Natural killer cell treated with Interleukin-12 subunit alpha and Interleukin-12 subunit beta and Interleukin-15 and Interleukin-18, amount 100 ng/mL, for 72 hours (primary cell): ENCODE data around the gene PPP2R2C. TPM values are rescaled to one million over a fixed set of nuclear protein-coding genes. Genes with fewer than 3 reads are reported as not detected.

ENCODE experiments used
- ATAC-seq, 2 donors: fragments of 150-1000 bp; cut with Tn5 transposase in 1 of 2; sonication (Bioruptor Pico), chemical (Tn5 transposase) in 1 of 2; 2 replicates each; pipeline ENCODE4 v1.10.0; 2021
- DNase-seq: peaks from one replicate; pipeline ENCODE4 v3.0.0; 2022; ENCODE audit warnings: low spot score
- H3K27ac Mint-ChIP-seq, 2 donors: 1 replicate in 1 of 2; 2 replicates in 1 of 2; pipeline ENCODE4 v1.8.0; 2022; ENCODE audit warnings: mixed read lengths in 2 of 2, mild to moderate bottlenecking in 1 of 2, moderate library complexity in 1 of 2
- H3K27me3 Mint-ChIP-seq, 2 donors: 1 replicate in 1 of 2; 2 replicates in 1 of 2; pipeline ENCODE4 v1.8.0; 2022; ENCODE audit warnings: mixed read lengths in 2 of 2
- H3K36me3 Mint-ChIP-seq: one replicate; pipeline ENCODE4 v1.8.0; 2022; ENCODE audit warnings: mixed read lengths
- H3K4me1 Mint-ChIP-seq, 2 donors: 1 replicate in 1 of 2; 2 replicates in 1 of 2; pipeline ENCODE4 v1.8.0; 2022; ENCODE audit warnings: low read depth in 2 of 2, mixed read lengths in 2 of 2, mild to moderate bottlenecking in 1 of 2
- H3K4me3 Mint-ChIP-seq: one replicate; pipeline ENCODE4 v1.8.0; 2022; ENCODE audit warnings: mixed read lengths
- H3K9me3 Mint-ChIP-seq: 2 replicates; pipeline ENCODE4 v1.8.0; 2022; ENCODE audit warnings: mixed read lengths
- total RNA-seq, 2 donors: library from RNA; stranded (reverse); gene quantifications; one replicate each; pipeline ENCODE4 v1.2.3, GENCODE V29; 2022

Gene PPP2R2C
- total RNA-seq, 2 donors from 2014 or later, result not detected

DNA sequence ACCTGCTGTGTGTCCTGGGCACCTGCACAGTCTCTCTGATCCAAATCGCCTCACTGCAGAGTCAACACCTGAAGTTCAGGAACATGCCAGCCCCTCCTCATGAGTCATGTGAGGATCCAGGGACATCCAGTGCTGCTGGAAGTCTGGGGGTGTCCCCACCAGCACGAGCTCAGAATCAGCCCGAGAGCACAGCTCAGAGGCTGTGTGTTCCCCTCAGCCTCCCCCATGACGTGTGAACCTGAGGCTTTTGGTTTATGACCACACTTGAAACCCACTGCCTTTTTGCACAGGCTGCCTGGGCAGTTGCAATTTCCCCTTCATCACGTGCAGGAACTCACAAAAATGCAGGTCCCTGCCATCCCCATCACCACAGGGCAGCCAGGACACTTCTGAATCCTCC is 47.1 kb downstream of the PPP2R2C start:
- H3K4me3 Mint-ChIP-seq, result no peak overlapping the region
- H3K36me3 Mint-ChIP-seq, result no peaks in the 10 kb centered on the region
- H3K27ac Mint-ChIP-seq, result no peak overlapping the region
- peak in 1 of 2 donors; percentile 65 for ATAC-seq
- DNase-seq, result no peak
- H3K27me3 Mint-ChIP-seq, result peaks cover 29 to 32% of the 10 kb centered on the region in 2 donors
- peaks cover 14 to 17% of the 10 kb centered on the region in 2 donors for H3K4me1 Mint-ChIP-seq
- no peaks in the 10 kb centered on the region for H3K9me3 Mint-ChIP-seq

DNA sequence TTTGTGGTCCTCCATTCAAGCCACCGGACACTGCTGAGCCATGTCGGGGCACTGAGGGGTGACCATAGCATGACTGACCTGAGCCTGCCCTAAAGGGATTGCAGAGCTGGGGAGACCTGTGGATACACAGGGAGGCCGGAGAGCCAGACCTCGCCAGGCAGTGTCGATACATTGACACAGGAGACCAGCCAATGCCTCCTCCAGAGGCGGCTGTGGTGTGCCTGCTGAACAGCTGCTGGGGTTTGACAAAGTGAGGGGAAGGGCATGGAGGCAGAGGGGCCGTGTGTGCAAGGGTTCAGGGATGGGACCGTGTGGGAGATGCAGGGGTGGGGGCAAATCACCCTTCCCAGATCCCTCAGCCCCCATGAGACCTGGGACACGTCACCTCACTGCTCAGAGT is 48.0 kb downstream of the PPP2R2C start:
- ATAC-seq, result no peak
- Mint-ChIP-seq H3K27ac (no peak overlapping the region), H3K9me3 (no peaks in the 10 kb centered on the region), H3K36me3 (no peaks in the 10 kb centered on the region), H3K27me3 (peaks cover 29 to 33% of the 10 kb centered on the region in 2 donors), H3K4me3 (no peak overlapping the region), H3K4me1 (peaks cover 14 to 17% of the 10 kb centered on the region in 2 donors)
- no peak for DNase-seq

DNA sequence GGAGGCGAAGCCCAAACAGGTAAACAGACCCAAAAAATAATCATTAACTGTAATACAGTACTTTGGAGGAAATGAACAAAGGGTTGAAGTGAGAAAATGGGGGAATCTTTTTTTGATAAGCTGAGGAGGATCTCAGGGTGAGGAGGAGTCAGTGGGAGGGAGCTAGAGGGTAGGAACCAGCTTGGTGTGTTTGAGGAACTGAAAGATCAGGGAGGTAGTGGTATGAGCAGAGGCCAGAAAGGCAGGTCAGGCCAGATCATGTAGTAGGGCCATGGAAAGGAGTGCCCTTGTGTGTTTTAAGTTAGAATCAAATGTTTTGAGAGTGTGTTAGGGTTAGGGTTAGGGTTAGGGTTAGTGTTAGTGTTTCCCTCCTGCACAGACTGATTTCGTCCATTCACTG is 48.8 kb downstream of the PPP2R2C start:
- no peak overlapping the region for H3K27ac Mint-ChIP-seq
- peaks cover 14 to 17% of the 10 kb centered on the region in 2 donors for H3K4me1 Mint-ChIP-seq
- DNase-seq (no peak), ATAC-seq (no peak)
- H3K27me3 Mint-ChIP-seq, result peaks cover 29 to 33% of the 10 kb centered on the region in 2 donors
- H3K4me3 Mint-ChIP-seq, result no peak overlapping the region
- no peaks in the 10 kb centered on the region for H3K36me3 Mint-ChIP-seq
- no peaks in the 10 kb centered on the region for H3K9me3 Mint-ChIP-seq

GRCh38 chr4:6422866-6423265 is 49.5 kb downstream of the PPP2R2C start:
- Mint-ChIP-seq H3K27ac (no peak overlapping the region), H3K27me3 (peaks cover 32 to 33% of the 10 kb centered on the region in 2 donors), H3K4me1 (peaks cover 14 to 17% of the 10 kb centered on the region in 2 donors), H3K9me3 (no peaks in the 10 kb centered on the region), H3K36me3 (no peaks in the 10 kb centered on the region), H3K4me3 (no peak overlapping the region)
- no peak for DNase-seq
- ATAC-seq, result no peak

DNA sequence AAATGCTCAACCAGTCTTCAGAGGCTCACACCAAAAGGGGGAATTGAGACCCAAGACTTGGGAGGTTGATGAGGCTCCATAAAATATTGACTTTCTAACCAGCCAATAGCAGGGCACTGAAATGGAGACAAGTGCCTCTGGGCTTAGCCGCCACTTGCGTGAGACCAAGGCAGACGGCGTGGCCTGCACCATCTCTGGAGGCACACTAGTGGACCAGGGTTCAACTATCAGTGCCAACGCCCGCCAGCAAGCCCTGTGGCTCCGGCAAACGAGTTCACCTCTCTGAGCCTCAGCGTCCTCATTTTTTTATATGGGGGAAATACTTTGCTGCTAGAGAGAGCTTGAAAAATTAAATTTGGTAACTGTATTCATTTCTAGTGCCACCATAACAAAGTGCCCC is 50.3 kb downstream of the PPP2R2C start:
- no peak for DNase-seq

DNA sequence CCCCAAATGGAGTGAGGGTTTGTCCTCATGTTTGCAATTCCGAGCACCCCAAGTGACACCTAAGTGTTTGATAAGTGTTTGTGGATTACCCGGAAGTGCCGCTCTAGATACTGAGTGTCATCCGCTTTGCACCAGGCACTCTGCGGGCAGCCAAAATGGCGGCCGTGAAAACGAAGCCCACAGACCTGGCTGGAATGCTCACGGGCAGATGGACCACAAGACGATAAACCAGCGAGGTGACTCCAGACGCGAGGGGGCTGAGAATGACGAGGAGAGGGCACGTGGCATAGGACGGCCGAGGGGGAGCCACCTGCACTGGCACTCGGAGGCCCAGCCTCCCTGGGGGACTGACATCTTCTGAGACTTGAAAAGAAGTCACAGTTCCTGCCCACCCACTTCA is 51.0 kb downstream of the PPP2R2C start:
- H3K36me3 Mint-ChIP-seq, result no peaks in the 10 kb centered on the region
- DNase-seq (no peak), ATAC-seq (no peak)
- H3K27ac Mint-ChIP-seq, result no peak overlapping the region
- no peaks in the 10 kb centered on the region for H3K9me3 Mint-ChIP-seq
- no peak overlapping the region for H3K4me3 Mint-ChIP-seq
- peaks cover 28 to 33% of the 10 kb centered on the region in 2 donors for H3K27me3 Mint-ChIP-seq
- peaks cover 14 to 17% of the 10 kb centered on the region in 2 donors for H3K4me1 Mint-ChIP-seq

More for the DNA sequence above, 50.3 kb downstream of the PPP2R2C start:
- H3K4me3 Mint-ChIP-seq, result no peak overlapping the region
- peaks cover 14 to 17% of the 10 kb centered on the region in 2 donors for H3K4me1 Mint-ChIP-seq
- H3K9me3 Mint-ChIP-seq, result no peaks in the 10 kb centered on the region
- peaks cover 28 to 33% of the 10 kb centered on the region in 2 donors for H3K27me3 Mint-ChIP-seq
- no peaks in the 10 kb centered on the region for H3K36me3 Mint-ChIP-seq
- no peak for ATAC-seq
- no peak overlapping the region for H3K27ac Mint-ChIP-seq

GRCh38 chr4:6420972-6421371 is 51.4 kb downstream of the PPP2R2C start:
- no peak overlapping the region for H3K4me3 Mint-ChIP-seq
- ATAC-seq (no peak), DNase-seq (no peak)
- H3K4me1 Mint-ChIP-seq, result peaks cover 14 to 16% of the 10 kb centered on the region in 2 donors
- H3K9me3 Mint-ChIP-seq, result no peaks in the 10 kb centered on the region
- H3K27me3 Mint-ChIP-seq, result peaks cover 29 to 37% of the 10 kb centered on the region in 2 donors
- H3K36me3 Mint-ChIP-seq, result no peaks in the 10 kb centered on the region
- H3K27ac Mint-ChIP-seq, result no peak overlapping the region

DNA sequence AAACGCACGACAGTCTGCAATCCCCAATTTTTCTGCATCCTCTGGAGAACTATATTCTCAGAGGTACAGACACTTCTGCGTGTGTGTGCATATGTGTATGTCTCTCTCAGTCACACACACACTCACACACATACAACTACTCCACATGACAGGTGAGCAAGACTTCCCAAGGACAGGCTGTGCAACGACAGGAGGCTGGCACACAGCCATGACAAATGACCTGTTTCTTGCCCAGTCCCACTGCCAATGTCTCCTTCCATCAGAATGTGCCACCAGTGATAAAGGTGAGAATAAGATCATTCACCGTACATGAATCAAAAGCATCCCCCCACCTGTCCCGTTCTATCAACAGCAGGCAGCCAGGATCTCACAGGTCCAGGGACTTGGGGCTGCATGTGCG is 52.4 kb downstream of the PPP2R2C start:
- H3K9me3 Mint-ChIP-seq, result no peaks in the 10 kb centered on the region
- ATAC-seq (no peak), DNase-seq (no peak)
- H3K4me3 Mint-ChIP-seq, result no peak overlapping the region
- H3K27me3 Mint-ChIP-seq, result peaks cover 25 to 41% of the 10 kb centered on the region in 2 donors
- no peaks in the 10 kb centered on the region for H3K36me3 Mint-ChIP-seq
- no peak overlapping the region for H3K27ac Mint-ChIP-seq
- peaks cover 8% of the 10 kb centered on the region in 2 donors for H3K4me1 Mint-ChIP-seq

DNA sequence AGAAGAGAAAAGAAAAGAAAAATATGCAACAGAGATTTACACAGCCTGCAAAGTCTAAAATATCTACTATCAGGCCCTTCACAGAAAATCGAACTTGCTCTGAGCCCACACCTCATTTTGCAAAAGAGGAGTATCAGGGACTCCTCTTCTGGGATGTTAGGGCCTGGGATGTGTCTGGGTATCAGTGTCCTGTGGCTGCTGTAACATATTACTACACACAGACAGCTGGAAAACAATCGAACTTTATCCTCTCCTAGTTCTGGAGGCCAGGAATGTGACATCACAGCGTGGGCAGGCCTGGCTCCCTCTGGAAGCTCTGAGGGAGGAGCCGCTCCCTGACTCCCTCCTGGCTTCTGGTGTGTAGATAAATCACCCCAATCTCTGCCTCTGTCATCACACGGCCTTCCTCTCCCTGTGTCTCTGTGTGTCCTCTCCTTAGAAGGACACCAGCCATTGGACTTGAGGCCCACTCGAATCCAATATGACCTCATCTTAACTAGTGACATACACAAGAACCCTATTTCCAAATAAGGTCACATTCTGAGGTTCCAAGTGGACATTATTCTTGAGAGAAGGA is 52.9 kb downstream of the PPP2R2C start:
- H3K36me3 Mint-ChIP-seq, result no peaks in the 10 kb centered on the region
- peaks cover 4 to 5% of the 10 kb centered on the region in 2 donors for H3K4me1 Mint-ChIP-seq
- H3K27me3 Mint-ChIP-seq, result peaks cover 24 to 41% of the 10 kb centered on the region in 2 donors
- no peak overlapping the region for H3K27ac Mint-ChIP-seq
- no peak for DNase-seq
- no peak overlapping the region for H3K4me3 Mint-ChIP-seq
- H3K9me3 Mint-ChIP-seq, result no peaks in the 10 kb centered on the region
- no peak for ATAC-seq

GRCh38 chr4:6418193-6418755 is 54.1 kb downstream of the PPP2R2C start:
- no peak overlapping the region for H3K4me3 Mint-ChIP-seq
- no peaks in the 10 kb centered on the region for H3K36me3 Mint-ChIP-seq
- ATAC-seq (no peak), DNase-seq (no peak)
- no peaks in the 10 kb centered on the region for H3K9me3 Mint-ChIP-seq
- H3K4me1 Mint-ChIP-seq, result peaks cover 0 to under 1% of the 10 kb centered on the region in 2 donors
- H3K27ac Mint-ChIP-seq, result no peak overlapping the region
- H3K27me3 Mint-ChIP-seq, result peaks cover 20 to 34% of the 10 kb centered on the region in 2 donors

GRCh38 chr4:6417516-6418050 is 54.8 kb downstream of the PPP2R2C start:
- no peaks in the 10 kb centered on the region for H3K4me1 Mint-ChIP-seq
- no peak overlapping the region for H3K27ac Mint-ChIP-seq
- no peaks in the 10 kb centered on the region for H3K9me3 Mint-ChIP-seq
- H3K4me3 Mint-ChIP-seq, result no peak overlapping the region
- no peaks in the 10 kb centered on the region for H3K36me3 Mint-ChIP-seq
- ATAC-seq, result no peak
- no peak for DNase-seq
- peaks cover 19 to 27% of the 10 kb centered on the region in 2 donors for H3K27me3 Mint-ChIP-seq

DNA sequence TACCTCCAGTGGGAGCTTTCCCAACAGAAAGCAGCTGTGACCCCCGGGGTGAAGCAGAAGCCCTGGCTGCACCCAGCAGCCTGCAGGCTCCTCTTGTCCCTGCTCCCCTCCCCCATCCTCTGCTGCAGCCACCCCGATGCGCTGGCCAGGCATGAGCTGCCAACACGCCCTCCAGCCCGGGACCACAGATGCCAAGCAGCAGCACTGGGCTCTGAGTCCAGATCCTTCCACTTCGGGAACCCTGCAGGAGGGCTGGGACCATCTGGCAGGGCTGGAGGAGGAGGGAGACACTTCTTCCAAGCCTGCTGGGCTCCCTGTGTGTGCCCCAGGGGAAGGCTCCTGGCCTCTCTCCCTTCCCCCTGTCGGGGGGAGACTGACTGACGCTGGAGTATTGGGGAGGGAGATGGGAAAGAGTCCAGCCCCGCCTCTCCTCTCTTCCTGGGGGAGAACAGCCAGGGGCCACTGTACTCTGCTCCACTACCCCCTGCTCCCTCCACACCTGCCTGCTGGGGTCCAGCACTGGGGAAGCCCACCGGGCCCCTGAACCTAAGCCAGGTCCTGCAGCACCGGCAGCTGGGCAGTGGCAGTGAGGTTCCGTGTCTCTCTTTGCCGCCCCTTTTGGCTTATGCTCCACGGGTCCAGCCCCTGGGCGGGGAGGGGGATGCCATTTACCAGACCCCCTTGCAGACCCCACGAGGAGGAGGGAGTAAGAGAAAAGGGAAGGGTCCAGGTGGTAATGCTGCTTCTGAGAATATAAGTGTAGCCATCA is 55.7 kb downstream of the PPP2R2C start:
- ATAC-seq, result no peak
- Mint-ChIP-seq H3K4me1 (no peaks in the 10 kb centered on the region), H3K9me3 (no peaks in the 10 kb centered on the region), H3K27me3 (peaks cover 18 to 23% of the 10 kb centered on the region in 2 donors), H3K4me3 (no peak overlapping the region), H3K36me3 (no peaks in the 10 kb centered on the region), H3K27ac (no peak overlapping the region)
- no peak for DNase-seq

GRCh38 chr4:6415031-6415705 is 57.2 kb downstream of the PPP2R2C start:
- no peak overlapping the region for H3K4me3 Mint-ChIP-seq
- ATAC-seq, result no peak
- H3K36me3 Mint-ChIP-seq, result no peaks in the 10 kb centered on the region
- no peak for DNase-seq
- no peaks in the 10 kb centered on the region for H3K4me1 Mint-ChIP-seq
- no peaks in the 10 kb centered on the region for H3K9me3 Mint-ChIP-seq
- no peak overlapping the region for H3K27ac Mint-ChIP-seq
- H3K27me3 Mint-ChIP-seq, result peaks cover 11 to 15% of the 10 kb centered on the region in 2 donors
